ENCODE results near the gene SPEF2.

The SPEF2 gene

GRCh38 chr5:35794684-35795375 lies 177.2 kb downstream of the SPEF2 start:
- no peaks in the 10 kb centered on the region for H3K27me3 ChIP-seq (ENCODE audit: control insufficient read depth in 1 of 2, insufficient read depth in 2 of 2, low read length in 2 of 2)
- H3K4me3 ChIP-seq (ENCODE audit: low read depth in 1 of 2, low read length in 2 of 2): no peak overlapping the region
- peaks cover 3 to 9% of the 10 kb centered on the region in 2 donors for H3K4me1 ChIP-seq (ENCODE audit: control insufficient read depth in 1 of 2, insufficient read depth in 2 of 2, low read length in 2 of 2)
- H3K27ac ChIP-seq (ENCODE audit: low read depth, low read length): no peak overlapping the region
- H3K36me3 ChIP-seq (ENCODE audit: control insufficient read depth in 1 of 2, insufficient read depth in 2 of 2, low read length in 2 of 2): no peaks in the 10 kb centered on the region
- H3K9ac ChIP-seq (ENCODE audit: low read depth in 1 of 2, low read length in 2 of 2): no peak overlapping the region
- no peaks in the 10 kb centered on the region for H3K9me3 ChIP-seq (ENCODE audit: control insufficient read depth in 1 of 2, low read length in 2 of 2)

- H3K27me3 ChIP-seq (ENCODE audit: control insufficient read depth in 1 of 2, insufficient read depth in 2 of 2, low read length in 2 of 2): no peaks in the 10 kb centered on the region
- peaks cover 0 to 13% of the 10 kb centered on the region in 2 donors for H3K4me1 ChIP-seq (ENCODE audit: control insufficient read depth in 1 of 2, insufficient read depth in 2 of 2, low read length in 2 of 2)
- H3K9me3 ChIP-seq (ENCODE audit: control insufficient read depth in 1 of 2, low read length in 2 of 2): no peaks in the 10 kb centered on the region
- H3K36me3 ChIP-seq (ENCODE audit: control insufficient read depth in 1 of 2, insufficient read depth in 2 of 2, low read length in 2 of 2): no peaks in the 10 kb centered on the region
- H3K27ac ChIP-seq (ENCODE audit: low read depth, low read length): no peak overlapping the region
- H3K9ac ChIP-seq (ENCODE audit: low read depth in 1 of 2, low read length in 2 of 2): no peak overlapping the region
- H3K4me3 ChIP-seq (ENCODE audit: low read depth in 1 of 2, low read length in 2 of 2): no peak overlapping the region
These were observed 181.5 kb downstream of the SPEF2 start for GRCh38 chr5:35799181-35799580.

GRCh38 chr5:35799753-35800152 lies 182.1 kb downstream of the SPEF2 start:
- no peaks in the 10 kb centered on the region for H3K9me3 ChIP-seq (ENCODE audit: control insufficient read depth in 1 of 2, low read length in 2 of 2)
- H3K27me3 ChIP-seq (ENCODE audit: control insufficient read depth in 1 of 2, insufficient read depth in 2 of 2, low read length in 2 of 2): no peaks in the 10 kb centered on the region
- H3K4me3 ChIP-seq (ENCODE audit: low read depth in 1 of 2, low read length in 2 of 2): no peak overlapping the region
- H3K4me1 ChIP-seq (ENCODE audit: control insufficient read depth in 1 of 2, insufficient read depth in 2 of 2, low read length in 2 of 2): peaks cover 0 to 13% of the 10 kb centered on the region in 2 donors
- H3K9ac ChIP-seq (ENCODE audit: low read depth in 1 of 2, low read length in 2 of 2): no peak overlapping the region
- H3K36me3 ChIP-seq (ENCODE audit: control insufficient read depth in 1 of 2, insufficient read depth in 2 of 2, low read length in 2 of 2): no peaks in the 10 kb centered on the region
- no peak overlapping the region for H3K27ac ChIP-seq (ENCODE audit: low read depth, low read length)

- Histone ChIP-seq H3K4me3 (ENCODE audit: low read depth in 1 of 2, low read length in 2 of 2) (no peak overlapping the region), H3K36me3 (ENCODE audit: control insufficient read depth in 1 of 2, insufficient read depth in 2 of 2, low read length in 2 of 2) (no peaks in the 10 kb centered on the region), H3K9me3 (ENCODE audit: control insufficient read depth in 1 of 2, low read length in 2 of 2) (no peaks in the 10 kb centered on the region), H3K4me1 (ENCODE audit: control insufficient read depth in 1 of 2, insufficient read depth in 2 of 2, low read length in 2 of 2) (peaks cover 0 to 4% of the 10 kb centered on the region in 2 donors), H3K27me3 (ENCODE audit: control insufficient read depth in 1 of 2, insufficient read depth in 2 of 2, low read length in 2 of 2) (no peaks in the 10 kb centered on the region), H3K9ac (ENCODE audit: low read depth in 1 of 2, low read length in 2 of 2) (no peak overlapping the region), H3K27ac (ENCODE audit: low read depth, low read length) (no peak overlapping the region)
These were observed 185.6 kb downstream of the SPEF2 start for GRCh38 chr5:35803191-35803651.

GRCh38 chr5:35804201-35804653 lies 186.6 kb downstream of the SPEF2 start:
- Histone ChIP-seq H3K4me3 (ENCODE audit: low read depth in 1 of 2, low read length in 2 of 2) (no peak overlapping the region), H3K36me3 (ENCODE audit: control insufficient read depth in 1 of 2, insufficient read depth in 2 of 2, low read length in 2 of 2) (no peaks in the 10 kb centered on the region), H3K27me3 (ENCODE audit: control insufficient read depth in 1 of 2, insufficient read depth in 2 of 2, low read length in 2 of 2) (no peaks in the 10 kb centered on the region), H3K9me3 (ENCODE audit: control insufficient read depth in 1 of 2, low read length in 2 of 2) (no peaks in the 10 kb centered on the region), H3K27ac (ENCODE audit: low read depth, low read length) (no peak overlapping the region), H3K9ac (ENCODE audit: low read depth in 1 of 2, low read length in 2 of 2) (no peak overlapping the region), H3K4me1 (ENCODE audit: control insufficient read depth in 1 of 2, insufficient read depth in 2 of 2, low read length in 2 of 2) (peaks cover 0 to 4% of the 10 kb centered on the region in 2 donors)

GRCh38 chr5:35804841-35805240 lies 187.2 kb downstream of the SPEF2 start:
- peaks cover 0 to 4% of the 10 kb centered on the region in 2 donors for H3K4me1 ChIP-seq (ENCODE audit: control insufficient read depth in 1 of 2, insufficient read depth in 2 of 2, low read length in 2 of 2)
- H3K9ac ChIP-seq (ENCODE audit: low read depth in 1 of 2, low read length in 2 of 2): no peak overlapping the region
- H3K36me3 ChIP-seq (ENCODE audit: control insufficient read depth in 1 of 2, insufficient read depth in 2 of 2, low read length in 2 of 2): no peaks in the 10 kb centered on the region
- no peak overlapping the region for H3K4me3 ChIP-seq (ENCODE audit: low read depth in 1 of 2, low read length in 2 of 2)
- H3K27ac ChIP-seq (ENCODE audit: low read depth, low read length): no peak overlapping the region
- H3K9me3 ChIP-seq (ENCODE audit: control insufficient read depth in 1 of 2, low read length in 2 of 2): no peaks in the 10 kb centered on the region
- H3K27me3 ChIP-seq (ENCODE audit: control insufficient read depth in 1 of 2, insufficient read depth in 2 of 2, low read length in 2 of 2): no peaks in the 10 kb centered on the region

- no peaks in the 10 kb centered on the region for H3K9me3 ChIP-seq (ENCODE audit: control insufficient read depth in 1 of 2, low read length in 2 of 2)
- no peaks in the 10 kb centered on the region for H3K4me1 ChIP-seq (ENCODE audit: control insufficient read depth in 1 of 2, insufficient read depth in 2 of 2, low read length in 2 of 2)
- no peaks in the 10 kb centered on the region for H3K36me3 ChIP-seq (ENCODE audit: control insufficient read depth in 1 of 2, insufficient read depth in 2 of 2, low read length in 2 of 2)
- no peak overlapping the region for H3K9ac ChIP-seq (ENCODE audit: low read depth in 1 of 2, low read length in 2 of 2)
- no peaks in the 10 kb centered on the region for H3K27me3 ChIP-seq (ENCODE audit: control insufficient read depth in 1 of 2, insufficient read depth in 2 of 2, low read length in 2 of 2)
- H3K27ac ChIP-seq (ENCODE audit: low read depth, low read length): no peak overlapping the region
- H3K4me3 ChIP-seq (ENCODE audit: low read depth in 1 of 2, low read length in 2 of 2): no peak overlapping the region
These were observed 192.9 kb downstream of the SPEF2 start for GRCh38 chr5:35810601-35811000.

- no peak overlapping the region for H3K27ac ChIP-seq (ENCODE audit: low read depth, low read length)
- no peak overlapping the region for H3K4me3 ChIP-seq (ENCODE audit: low read depth in 1 of 2, low read length in 2 of 2)
These were observed 193.6 kb downstream of the SPEF2 start for GRCh38 chr5:35811108-35811741.

GRCh38 chr5:35813521-35813920 lies 195.9 kb downstream of the SPEF2 start:
- Histone ChIP-seq H3K27ac (ENCODE audit: low read depth, low read length) (no peak overlapping the region), H3K27me3 (ENCODE audit: control insufficient read depth in 1 of 2, insufficient read depth in 2 of 2, low read length in 2 of 2) (no peaks in the 10 kb centered on the region), H3K4me3 (ENCODE audit: low read depth in 1 of 2, low read length in 2 of 2) (no peak overlapping the region), H3K36me3 (ENCODE audit: control insufficient read depth in 1 of 2, insufficient read depth in 2 of 2, low read length in 2 of 2) (no peaks in the 10 kb centered on the region), H3K9me3 (ENCODE audit: control insufficient read depth in 1 of 2, low read length in 2 of 2) (no peaks in the 10 kb centered on the region), H3K9ac (ENCODE audit: low read depth in 1 of 2, low read length in 2 of 2) (no peak overlapping the region), H3K4me1 (ENCODE audit: control insufficient read depth in 1 of 2, insufficient read depth in 2 of 2, low read length in 2 of 2) (no peaks in the 10 kb centered on the region)

More at GRCh38 chr5:35811108-35811741, 193.6 kb downstream of the SPEF2 start:
- no peaks in the 10 kb centered on the region for H3K36me3 ChIP-seq (ENCODE audit: control insufficient read depth in 1 of 2, insufficient read depth in 2 of 2, low read length in 2 of 2)
- H3K9ac ChIP-seq (ENCODE audit: low read depth in 1 of 2, low read length in 2 of 2): no peak overlapping the region
- H3K27me3 ChIP-seq (ENCODE audit: control insufficient read depth in 1 of 2, insufficient read depth in 2 of 2, low read length in 2 of 2): no peaks in the 10 kb centered on the region
- no peaks in the 10 kb centered on the region for H3K4me1 ChIP-seq (ENCODE audit: control insufficient read depth in 1 of 2, insufficient read depth in 2 of 2, low read length in 2 of 2)
- no peaks in the 10 kb centered on the region for H3K9me3 ChIP-seq (ENCODE audit: control insufficient read depth in 1 of 2, low read length in 2 of 2)

- no peaks in the 10 kb centered on the region for H3K36me3 ChIP-seq (ENCODE audit: control insufficient read depth in 1 of 2, insufficient read depth in 2 of 2, low read length in 2 of 2)
- no peaks in the 10 kb centered on the region for H3K4me1 ChIP-seq (ENCODE audit: control insufficient read depth in 1 of 2, insufficient read depth in 2 of 2, low read length in 2 of 2)
- no peaks in the 10 kb centered on the region for H3K27me3 ChIP-seq (ENCODE audit: control insufficient read depth in 1 of 2, insufficient read depth in 2 of 2, low read length in 2 of 2)
- H3K27ac ChIP-seq (ENCODE audit: low read depth, low read length): no peak overlapping the region
- H3K9me3 ChIP-seq (ENCODE audit: control insufficient read depth in 1 of 2, low read length in 2 of 2): no peaks in the 10 kb centered on the region
- H3K4me3 ChIP-seq (ENCODE audit: low read depth in 1 of 2, low read length in 2 of 2): no peak overlapping the region
- no peak overlapping the region for H3K9ac ChIP-seq (ENCODE audit: low read depth in 1 of 2, low read length in 2 of 2)
These were observed 197.7 kb downstream of the SPEF2 start for GRCh38 chr5:35815089-35815936.

Data from duodenal mucosa (tissue), 2 donors.